HFFc6 (cell line): ENCODE data around the gene KIAA1549. TPM values are rescaled to one million over a fixed set of nuclear protein-coding genes. Genes with fewer than 3 reads are reported as not detected.

Experiments
- DNase-seq: peaks from one replicate; pipeline ENCODE4 v3.0.0-alpha.2; 2018
- H3K27ac Mint-ChIP-seq: 2 replicates; pipeline ENCODE4 v1.8.0; 2020; ENCODE audit warnings: mild to moderate bottlenecking, mixed read lengths
- H3K27me3 Mint-ChIP-seq: 2 replicates; pipeline ENCODE4 v1.8.0; 2021; ENCODE audit warnings: mild to moderate bottlenecking, moderate library complexity, mixed read lengths; ENCODE audit not compliant: insufficient read depth
- H3K36me3 Mint-ChIP-seq: 2 replicates; pipeline ENCODE4 v1.8.0; 2021; ENCODE audit warnings: low read depth, mixed read lengths
- H3K4me1 Mint-ChIP-seq: 2 replicates; pipeline ENCODE4 v1.8.0; 2020; ENCODE audit warnings: low read depth, mixed read lengths
- H3K4me3 Mint-ChIP-seq: 2 replicates; pipeline ENCODE4 v1.8.0; 2020; ENCODE audit warnings: mild to moderate bottlenecking, moderate library complexity, mixed read lengths
- H3K9me3 Mint-ChIP-seq: 2 replicates; pipeline ENCODE4 v1.8.0; 2020; ENCODE audit warnings: mild to moderate bottlenecking, mixed read lengths
- CTCF ChIP-seq: fragments of 200-600 bp; sonication (generic); IDR thresholded peaks from 2 replicates; pipeline ENCODE4 v1.5.0; 2021; ENCODE audit warnings: antibody characterized with exemption, mild to moderate bottlenecking
- total RNA-seq, 6 experiments: library from RNA; stranded (reverse); fragmentation: NEBNext Ultra II Directional; extraction: Animal tissue kit (Norgen Biotek cat#: 25700); gene quantifications; 2 replicates in 1 of 6; 3 replicates in 5 of 6; pipeline ENCODE4 v1.2.3, GENCODE V29; 2021

KIAA1549 gene
- total RNA-seq, 6 experiments from 2014 or later, result 7.0 to 13.3 (median 7.9) TPM

GRCh38 chr7:138876326-138876725 lies 104.9 kb downstream of the KIAA1549 start:
- peaks cover 55% of the 10 kb centered on the region for H3K4me1 Mint-ChIP-seq
- peak overlapping the region; percentile 94 for H3K27ac Mint-ChIP-seq
- peak; percentile 4 for DNase-seq
- peaks cover 3% of the 10 kb centered on the region; the same call in 1 of the 2 replicates for H3K36me3 Mint-ChIP-seq
- H3K9me3 Mint-ChIP-seq, result no peaks in the 10 kb centered on the region
- TF ChIP-seq CTCF, result no peak
- H3K27me3 Mint-ChIP-seq, result no peaks in the 10 kb centered on the region
- H3K4me3 Mint-ChIP-seq, result peak overlapping the region; percentile 57; the same call in 1 of the 2 replicates

GRCh38 chr7:138875794-138876193 lies 105.4 kb downstream of the KIAA1549 start:
- no peak for TF ChIP-seq CTCF
- H3K4me1 Mint-ChIP-seq, result peaks cover 55% of the 10 kb centered on the region
- DNase-seq, result peak; percentile 92
- H3K27me3 Mint-ChIP-seq, result no peaks in the 10 kb centered on the region
- H3K36me3 Mint-ChIP-seq, result peaks cover 7% of the 10 kb centered on the region; the same call in 1 of the 2 replicates
- peak overlapping the region; percentile 57 for H3K4me3 Mint-ChIP-seq
- peak overlapping the region; percentile 94 for H3K27ac Mint-ChIP-seq
- no peaks in the 10 kb centered on the region for H3K9me3 Mint-ChIP-seq

GRCh38 chr7:138873220-138873892 lies 107.8 kb downstream of the KIAA1549 start:
- no peak for TF ChIP-seq CTCF
- H3K27ac Mint-ChIP-seq, result peak overlapping the region; percentile 24; the same call in 1 of the 2 replicates
- no peak for DNase-seq
- peaks cover 14% of the 10 kb centered on the region for H3K36me3 Mint-ChIP-seq
- peaks cover 6% of the 10 kb centered on the region for H3K27me3 Mint-ChIP-seq
- no peaks in the 10 kb centered on the region for H3K9me3 Mint-ChIP-seq
- peaks cover 55% of the 10 kb centered on the region for H3K4me1 Mint-ChIP-seq
- H3K4me3 Mint-ChIP-seq, result no peak overlapping the region; the same call in 1 of the 2 replicates

GRCh38 chr7:138872576-138872975 lies 108.6 kb downstream of the KIAA1549 start:
- H3K27ac Mint-ChIP-seq, result peak overlapping the region; percentile 24
- peaks cover 6% of the 10 kb centered on the region for H3K27me3 Mint-ChIP-seq

GRCh38 chr7:138871814-138872090 lies 109.4 kb downstream of the KIAA1549 start:
- H3K36me3 Mint-ChIP-seq, result peaks cover 14% of the 10 kb centered on the region
- no peak overlapping the region for H3K4me3 Mint-ChIP-seq
- no peak for DNase-seq
- no peak overlapping the region for H3K27ac Mint-ChIP-seq
- H3K4me1 Mint-ChIP-seq, result peaks cover 44% of the 10 kb centered on the region
- H3K9me3 Mint-ChIP-seq, result no peaks in the 10 kb centered on the region
- H3K27me3 Mint-ChIP-seq, result peaks cover 6% of the 10 kb centered on the region
- TF ChIP-seq CTCF, result no peak

More at GRCh38 chr7:138872576-138872975, 108.6 kb downstream of the KIAA1549 start:
- Mint-ChIP-seq H3K9me3 (no peaks in the 10 kb centered on the region), H3K36me3 (peaks cover 14% of the 10 kb centered on the region), H3K4me1 (peaks cover 49% of the 10 kb centered on the region), H3K4me3 (peak overlapping the region; percentile 33; the same call in 1 of the 2 replicates)
- peak; percentile 24 for DNase-seq
- TF ChIP-seq CTCF, result no peak
